Measurements from ENCODE around the gene OBI1.

DNA sequence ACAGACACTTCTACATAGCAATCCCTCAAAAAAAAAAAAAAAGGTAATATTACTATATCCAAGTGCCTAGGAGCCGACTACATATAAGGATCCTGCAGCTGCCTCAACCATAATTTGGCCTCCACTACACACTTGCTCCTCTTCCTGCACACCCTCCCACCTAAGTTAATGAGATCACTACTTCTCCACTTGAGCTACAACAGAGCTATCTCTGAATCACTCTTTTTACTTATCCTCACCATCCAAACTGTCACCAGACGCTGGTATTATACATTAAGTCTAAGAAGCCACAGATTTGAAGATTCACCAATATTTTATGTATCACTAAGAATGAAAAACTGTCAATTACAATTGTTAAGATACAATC lies 8.3 kb downstream of the OBI1 start:
- TF ChIP-seq, protein P1, sequence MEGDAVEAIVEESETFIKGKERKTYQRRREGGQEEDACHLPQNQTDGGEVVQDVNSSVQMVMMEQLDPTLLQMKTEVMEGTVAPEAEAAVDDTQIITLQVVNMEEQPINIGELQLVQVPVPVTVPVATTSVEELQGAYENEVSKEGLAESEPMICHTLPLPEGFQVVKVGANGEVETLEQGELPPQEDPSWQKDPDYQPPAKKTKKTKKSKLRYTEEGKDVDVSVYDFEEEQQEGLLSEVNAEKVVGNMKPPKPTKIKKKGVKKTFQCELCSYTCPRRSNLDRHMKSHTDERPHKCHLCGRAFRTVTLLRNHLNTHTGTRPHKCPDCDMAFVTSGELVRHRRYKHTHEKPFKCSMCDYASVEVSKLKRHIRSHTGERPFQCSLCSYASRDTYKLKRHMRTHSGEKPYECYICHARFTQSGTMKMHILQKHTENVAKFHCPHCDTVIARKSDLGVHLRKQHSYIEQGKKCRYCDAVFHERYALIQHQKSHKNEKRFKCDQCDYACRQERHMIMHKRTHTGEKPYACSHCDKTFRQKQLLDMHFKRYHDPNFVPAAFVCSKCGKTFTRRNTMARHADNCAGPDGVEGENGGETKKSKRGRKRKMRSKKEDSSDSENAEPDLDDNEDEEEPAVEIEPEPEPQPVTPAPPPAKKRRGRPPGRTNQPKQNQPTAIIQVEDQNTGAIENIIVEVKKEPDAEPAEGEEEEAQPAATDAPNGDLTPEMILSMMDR (conservative IDR thresholded peaks at IDR 0.05 in 1 of 2, IDR thresholded peaks at IDR 0.05 in 1 of 2; ENCODE audit: low read depth in 1 of 2, low read length in 2 of 2), result no peak
- TF ChIP-seq EZH2 (IDR thresholded peaks at IDR 0.05; ENCODE audit: low read length, missing control alignments), result no peak
